Hepatocyte (in vitro differentiated cells): ENCODE results near the gene TM4SF1. TPM values are rescaled to one million over a fixed set of nuclear protein-coding genes. Genes with fewer than 3 reads are reported as not detected.

Experiments
- DNase-seq: peaks from one replicate; pipeline ENCODE4 v3.0.0-alpha.2; 2016; ENCODE audit warnings: low spot score
- H2AFZ ChIP-seq: fragments of 200-600 bp; sonication (generic); 2 replicates; pipeline ENCODE4 v1.6.0; 2016; ENCODE audit warnings: antibody characterized with exemption, mild to moderate bottlenecking
- H3K27ac ChIP-seq: fragments of 200-600 bp; sonication (generic); 2 replicates; pipeline ENCODE4 v1.5.1; 2016; ENCODE audit warnings: mild to moderate bottlenecking
- H3K27me3 ChIP-seq: fragments of 200-600 bp; sonication (generic); 2 replicates; pipeline ENCODE4 v1.6.1; 2016
- H3K36me3 ChIP-seq: fragments of 200-600 bp; sonication (generic); replicated peaks from 2 replicates; pipeline ENCODE4 v1.5.1; 2016; ENCODE audit warnings: low read depth; ENCODE audit not compliant: insufficient read depth
- H3K4me1 ChIP-seq: fragments of 200-600 bp; sonication (generic); 2 replicates; pipeline ENCODE4 v1.5.1; 2016; ENCODE audit warnings: mild to moderate bottlenecking, moderate library complexity; ENCODE audit not compliant: insufficient read depth
- H3K4me2 ChIP-seq: fragments of 200-600 bp; sonication (generic); 2 replicates; pipeline ENCODE4 v1.6.0; 2016
- H3K4me3 ChIP-seq: fragments of 200-600 bp; sonication (generic); 2 replicates; pipeline ENCODE4 v1.5.1; 2016; ENCODE audit warnings: mild to moderate bottlenecking
- H3K79me2 ChIP-seq: fragments of 200-600 bp; sonication (generic); 2 replicates; pipeline ENCODE4 v1.6.0; 2017; ENCODE audit warnings: mild to moderate bottlenecking
- H3K9me2 ChIP-seq: fragments of 200-600 bp; sonication (generic); replicated peaks from 2 replicates; pipeline ENCODE4 v1.6.0; 2017; ENCODE audit warnings: mild to moderate bottlenecking; ENCODE audit not compliant: insufficient read depth
- H3K9me3 ChIP-seq: fragments of 200-600 bp; sonication (generic); 2 replicates; pipeline ENCODE4 v1.5.1; 2016; ENCODE audit warnings: low read depth, mild to moderate bottlenecking
- H4K20me1 ChIP-seq: fragments of 200-600 bp; sonication (generic); 2 replicates; pipeline ENCODE4 v1.6.0; 2016; ENCODE audit warnings: mild to moderate bottlenecking; ENCODE audit not compliant: insufficient read depth, poor library complexity, severe bottlenecking
- EZH2 ChIP-seq: fragments of 200-600 bp; sonication (generic); IDR thresholded peaks from 2 replicates; pipeline ENCODE4 v1.6.1; 2016; ENCODE audit warnings: antibody characterized with exemption, mild to moderate bottlenecking, borderline replicate concordance
- EZH2phosphoT487 ChIP-seq: fragments of 200-600 bp; sonication (generic); IDR thresholded peaks from one replicate; pipeline ENCODE4 v1.6.1; 2018; ENCODE audit warnings: antibody characterized with exemption, mild to moderate bottlenecking, low read depth, moderate library complexity; ENCODE audit not compliant: unreplicated experiment, severe bottlenecking
- WGBS: methylation state at CpG from one replicate; pipeline ENCODE4 v1.1.6; 2016; ENCODE audit warnings: low lambda C conversion rate; ENCODE audit errors: missing lambda C conversion rate; 5-methylcytosine and 5-hydroxymethylcytosine counted together
- polyA plus RNA-seq: library from polyadenylated mRNA; unstranded; fragments of >200 nt; fragmentation: Nextera tagmentation; extraction: Ambion mirVana; gene quantifications from 2 replicates; pipeline ENCODE4 v1.2.1, GENCODE V29; 2016
- total RNA-seq: library from RNA; depleted of rRNA; stranded (reverse); fragments of >200 nt; gene quantifications from 2 replicates; pipeline ENCODE4 v1.2.3, GENCODE V29; 2014
- TF ChIP-seq, protein P1 (sequence below): fragments of 200-600 bp; sonication (generic); IDR thresholded peaks from 2 replicates; pipeline ENCODE4 v1.5.1; 2016; ENCODE audit warnings: antibody characterized with exemption, mild to moderate bottlenecking; ENCODE audit not compliant: poor library complexity

TM4SF1 gene
- total and polyA plus RNA-seq, 2 experiments from 2014 or later = 166 to 179 TPM

DNA sequence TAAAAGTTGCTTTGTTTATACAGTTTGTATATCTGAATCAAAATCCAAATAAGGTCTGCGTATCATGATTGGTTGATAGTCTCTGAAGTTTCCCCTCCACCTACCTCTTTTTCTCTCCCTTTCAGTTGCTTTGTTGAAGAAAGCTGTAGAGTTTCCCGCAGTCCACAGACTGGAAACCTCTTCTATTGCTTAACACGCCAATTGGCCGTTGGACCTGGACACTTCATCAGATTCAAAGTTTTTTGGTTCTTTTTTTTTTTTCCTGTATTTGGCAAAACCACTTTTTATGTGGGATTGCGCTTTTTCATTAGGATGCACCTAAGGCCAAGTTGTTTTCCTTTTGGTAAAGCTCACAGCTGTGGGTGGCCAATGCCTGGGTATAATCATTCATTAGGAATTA, 14.5 kb upstream of the TM4SF1 start:
- WGBS = 69% methylated on average over 5 of the region's 5 CpGs

DNA sequence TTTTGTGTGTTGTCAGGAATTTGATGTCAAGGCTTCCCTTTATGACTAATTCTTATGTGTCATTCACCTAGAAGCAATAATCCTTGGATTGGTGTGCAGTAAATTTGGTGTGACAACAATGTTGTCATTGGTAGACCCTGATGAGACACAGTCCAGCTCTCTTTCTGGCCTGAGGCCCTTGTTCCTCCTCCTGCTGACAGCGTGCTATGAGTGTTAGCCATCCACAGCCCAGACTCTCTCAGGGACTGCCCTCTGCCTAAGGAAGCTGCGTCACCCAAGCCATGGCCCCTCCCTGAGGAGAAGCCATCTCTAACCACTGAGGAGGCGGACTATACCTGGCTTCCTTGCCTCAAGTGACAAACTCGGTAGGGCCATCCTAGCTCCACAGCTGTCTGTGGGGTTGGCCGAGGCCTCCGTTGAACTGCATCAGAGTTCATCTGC, 13.3 kb upstream of the TM4SF1 start:
- Histone ChIP-seq H3K36me3 (no peaks in the 10 kb centered on the region), H3K9me3 (no peaks in the 10 kb centered on the region), H3K4me2 (no peak overlapping the region), H3K27ac (peak overlapping the region; percentile 50), H3K4me3 (no peak overlapping the region), H3K9me2 (no peaks in the 10 kb centered on the region), H3K4me1 (peaks cover 37% of the 10 kb centered on the region), H3K27me3 (no peaks in the 10 kb centered on the region), H3K79me2 (no peaks in the 10 kb centered on the region), H4K20me1 (no peaks in the 10 kb centered on the region), H2AFZ (no peak overlapping the region)
- DNase-seq = no peak
- TF ChIP-seq, protein P1, sequence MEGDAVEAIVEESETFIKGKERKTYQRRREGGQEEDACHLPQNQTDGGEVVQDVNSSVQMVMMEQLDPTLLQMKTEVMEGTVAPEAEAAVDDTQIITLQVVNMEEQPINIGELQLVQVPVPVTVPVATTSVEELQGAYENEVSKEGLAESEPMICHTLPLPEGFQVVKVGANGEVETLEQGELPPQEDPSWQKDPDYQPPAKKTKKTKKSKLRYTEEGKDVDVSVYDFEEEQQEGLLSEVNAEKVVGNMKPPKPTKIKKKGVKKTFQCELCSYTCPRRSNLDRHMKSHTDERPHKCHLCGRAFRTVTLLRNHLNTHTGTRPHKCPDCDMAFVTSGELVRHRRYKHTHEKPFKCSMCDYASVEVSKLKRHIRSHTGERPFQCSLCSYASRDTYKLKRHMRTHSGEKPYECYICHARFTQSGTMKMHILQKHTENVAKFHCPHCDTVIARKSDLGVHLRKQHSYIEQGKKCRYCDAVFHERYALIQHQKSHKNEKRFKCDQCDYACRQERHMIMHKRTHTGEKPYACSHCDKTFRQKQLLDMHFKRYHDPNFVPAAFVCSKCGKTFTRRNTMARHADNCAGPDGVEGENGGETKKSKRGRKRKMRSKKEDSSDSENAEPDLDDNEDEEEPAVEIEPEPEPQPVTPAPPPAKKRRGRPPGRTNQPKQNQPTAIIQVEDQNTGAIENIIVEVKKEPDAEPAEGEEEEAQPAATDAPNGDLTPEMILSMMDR = no peak
- no peak for TF ChIP-seq EZH2
- TF ChIP-seq EZH2phosphoT487 = no peak
- 87% methylated on average over 6 of the region's 6 CpGs for WGBS

More for the DNA sequence above, 14.5 kb upstream of the TM4SF1 start:
- Histone ChIP-seq H3K9me2 (no peaks in the 10 kb centered on the region), H3K4me3 (no peak overlapping the region), H3K9me3 (no peaks in the 10 kb centered on the region), H3K79me2 (no peaks in the 10 kb centered on the region), H3K36me3 (no peaks in the 10 kb centered on the region), H4K20me1 (no peaks in the 10 kb centered on the region), H2AFZ (no peak overlapping the region), H3K4me2 (no peak overlapping the region), H3K4me1 (peaks cover 33% of the 10 kb centered on the region), H3K27me3 (no peaks in the 10 kb centered on the region), H3K27ac (no peak overlapping the region)
- no peak for DNase-seq
- TF ChIP-seq, protein P1 = no peak
- TF ChIP-seq EZH2 (no peak), EZH2phosphoT487 (no peak)

DNA sequence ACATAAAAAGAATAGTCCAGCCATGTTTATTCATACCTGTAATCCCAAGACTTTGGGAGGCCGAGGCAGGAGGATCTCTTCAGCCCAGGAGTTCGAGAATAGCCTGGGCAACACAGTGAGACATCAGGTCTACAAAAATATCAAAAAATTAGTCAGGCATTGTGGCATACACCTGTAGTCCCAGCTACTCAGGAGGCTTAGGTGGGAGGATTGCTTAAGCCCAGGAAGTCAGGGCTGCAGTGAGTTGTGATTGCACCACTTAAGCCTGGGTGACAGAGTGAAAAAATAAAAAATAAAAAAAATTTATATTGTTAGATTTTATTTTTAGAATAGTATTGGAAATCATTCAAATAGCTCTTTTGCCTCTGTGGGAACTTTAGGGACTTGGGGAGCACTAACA, 12.8 kb upstream of the TM4SF1 start:
- H3K27ac ChIP-seq = no peak overlapping the region
- no peaks in the 10 kb centered on the region for H3K36me3 ChIP-seq
- no peak for DNase-seq
- no peaks in the 10 kb centered on the region for H3K9me2 ChIP-seq
- H3K27me3 ChIP-seq = no peaks in the 10 kb centered on the region
- TF ChIP-seq EZH2 = no peak
- no peak for TF ChIP-seq EZH2phosphoT487
- 97% methylated on average over 2 of the region's 2 CpGs for WGBS
- H3K4me3 ChIP-seq = no peak overlapping the region
- H3K9me3 ChIP-seq = no peaks in the 10 kb centered on the region
- peaks cover 37% of the 10 kb centered on the region for H3K4me1 ChIP-seq
- no peak overlapping the region for H2AFZ ChIP-seq
- H3K4me2 ChIP-seq = no peak overlapping the region
- no peaks in the 10 kb centered on the region for H3K79me2 ChIP-seq
- H4K20me1 ChIP-seq = no peaks in the 10 kb centered on the region

DNA sequence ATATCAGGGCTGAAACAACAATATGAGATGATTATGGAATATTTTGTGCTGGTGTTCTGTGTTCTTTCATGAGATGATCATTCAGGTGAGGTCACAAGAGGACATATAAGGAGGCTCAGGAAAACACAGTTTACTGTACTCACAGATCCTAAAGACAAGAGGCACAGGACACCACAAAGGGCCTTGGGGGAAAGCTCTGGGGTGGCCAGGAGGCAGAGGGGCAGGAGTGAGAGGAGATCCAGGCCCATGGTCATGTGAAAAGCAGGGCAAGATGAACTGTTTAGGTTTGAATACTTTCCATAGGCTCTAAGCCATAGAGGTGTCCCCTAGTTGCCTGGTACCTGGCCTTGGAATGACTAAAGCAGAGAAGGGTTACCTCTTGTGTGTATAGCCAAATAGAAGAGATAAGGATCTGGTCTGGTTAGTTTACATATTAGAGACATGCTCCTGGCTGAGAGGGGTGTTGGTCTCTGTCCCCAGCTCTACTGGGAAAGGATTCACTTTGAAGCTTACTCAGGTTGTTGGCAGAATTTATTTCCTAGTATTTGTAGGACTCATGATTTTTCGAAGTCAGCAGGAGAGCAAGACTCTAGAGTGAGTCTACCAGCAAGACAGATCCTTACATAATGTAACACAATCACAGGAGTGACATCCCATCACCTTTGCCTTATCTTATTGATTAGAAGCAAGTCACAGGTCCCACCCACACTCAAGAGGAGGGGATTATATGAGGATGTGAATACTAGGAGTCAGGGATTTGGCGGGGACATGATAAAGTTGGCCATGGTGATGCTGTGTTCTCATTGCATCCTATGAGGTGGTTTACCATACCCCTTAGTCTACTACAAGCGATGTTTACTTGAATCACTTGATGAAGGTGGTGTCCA, 11.3 kb upstream of the TM4SF1 start:
- H3K27ac ChIP-seq = peak overlapping the region; percentile 93
- H4K20me1 ChIP-seq = no peaks in the 10 kb centered on the region
- no peak for TF ChIP-seq EZH2
- no peak for TF ChIP-seq EZH2phosphoT487
- TF ChIP-seq, protein P1 = no peak
- no peak overlapping the region for H3K4me3 ChIP-seq
- no peaks in the 10 kb centered on the region for H3K9me2 ChIP-seq
- no peak for DNase-seq
- no peaks in the 10 kb centered on the region for H3K36me3 ChIP-seq
- peaks cover 35% of the 10 kb centered on the region for H3K4me1 ChIP-seq
- 92% methylated on average over 3 of the region's 3 CpGs for WGBS
- H3K27me3 ChIP-seq = no peaks in the 10 kb centered on the region
- no peaks in the 10 kb centered on the region for H3K9me3 ChIP-seq
- no peaks in the 10 kb centered on the region for H3K79me2 ChIP-seq
- H3K4me2 ChIP-seq = no peak overlapping the region
- H2AFZ ChIP-seq = no peak overlapping the region
